HEK293 (cell line): ENCODE data around the gene C1orf115.

Experiments used
- EGR2 ChIP-seq: fragments of 450-650 bp; formaldehyde crosslinking; IDR thresholded peaks from 2 replicates; pipeline ENCODE4 v1.5.1; 2016; ENCODE audit warnings: low read depth, missing biosample characterization, missing genetic modification characterization
- KLF1 ChIP-seq: fragments of 450-650 bp; formaldehyde crosslinking; IDR thresholded peaks from 2 replicates; pipeline ENCODE4 v1.5.1; 2016; ENCODE audit warnings: missing biosample characterization, missing genetic modification characterization
- KLF9 ChIP-seq: fragments of 450-650 bp; formaldehyde crosslinking; IDR thresholded peaks from 2 replicates; pipeline ENCODE4 v1.5.1; 2016; ENCODE audit warnings: missing biosample characterization, missing genetic modification characterization, low read depth
- ZBTB20 ChIP-seq: fragments of 450-650 bp; formaldehyde crosslinking; IDR thresholded peaks from 2 replicates; pipeline ENCODE4 v1.5.1; 2016; ENCODE audit warnings: missing biosample characterization, missing genetic modification characterization
- ZNF112 ChIP-seq: fragments of 450-650 bp; formaldehyde crosslinking; IDR thresholded peaks from 2 replicates; pipeline ENCODE4 v1.5.0; 2017; ENCODE audit warnings: missing biosample characterization, missing genetic modification characterization
- ZNF132 ChIP-seq: fragments of 450-650 bp; formaldehyde crosslinking; IDR thresholded peaks from 2 replicates; pipeline ENCODE4 v1.5.1; 2017; ENCODE audit warnings: missing biosample characterization, missing genetic modification characterization, borderline replicate concordance
- ZNF16 ChIP-seq: fragments of 450-650 bp; formaldehyde crosslinking; IDR thresholded peaks from 2 replicates; pipeline ENCODE4 v1.5.1; 2016; ENCODE audit warnings: low read depth, missing biosample characterization, missing genetic modification characterization
- ZNF169 ChIP-seq: fragments of 450-650 bp; formaldehyde crosslinking; IDR thresholded peaks from 2 replicates; pipeline ENCODE4 v1.5.1; 2016; ENCODE audit warnings: missing biosample characterization, missing genetic modification characterization
- ZNF2 ChIP-seq: fragments of 450-650 bp; formaldehyde crosslinking; IDR thresholded peaks from 2 replicates; pipeline ENCODE4 v1.5.1; 2016; ENCODE audit warnings: missing biosample characterization, missing genetic modification characterization
- ZNF544 ChIP-seq: fragments of 450-650 bp; formaldehyde crosslinking; IDR thresholded peaks from 2 replicates; pipeline ENCODE4 v1.5.0; 2017; ENCODE audit warnings: missing biosample characterization, missing genetic modification characterization
- ZNF561 ChIP-seq: fragments of 450-650 bp; IDR thresholded peaks from 2 replicates; pipeline ENCODE4 v1.5.1; 2018; ENCODE audit warnings: missing biosample characterization, missing genetic modification characterization, borderline replicate concordance
- ZNF660 ChIP-seq: fragments of 450-650 bp; IDR thresholded peaks from 2 replicates; pipeline ENCODE4 v1.5.1; 2018; ENCODE audit warnings: missing biosample characterization, mild to moderate bottlenecking, missing genetic modification characterization
- ZNF670 ChIP-seq: fragments of 450-650 bp; formaldehyde crosslinking; IDR thresholded peaks from 2 replicates; pipeline ENCODE4 v1.5.1; 2016; ENCODE audit warnings: missing biosample characterization, missing genetic modification characterization, low read depth
- ZNF777 ChIP-seq: fragments of 450-650 bp; formaldehyde crosslinking; IDR thresholded peaks from 2 replicates; pipeline ENCODE4 v1.5.1; 2017; ENCODE audit warnings: missing biosample characterization, missing genetic modification characterization, borderline replicate concordance
- ZXDB ChIP-seq: fragments of 450-650 bp; formaldehyde crosslinking; IDR thresholded peaks from 2 replicates; pipeline ENCODE4 v1.5.1; 2016; ENCODE audit warnings: missing biosample characterization, missing genetic modification characterization
- TF ChIP-seq, protein P1 (sequence below): fragments of 450-650 bp; formaldehyde crosslinking; IDR thresholded peaks from 2 replicates; pipeline ENCODE4 v1.5.1; 2017; ENCODE audit warnings: missing biosample characterization, mild to moderate bottlenecking, missing genetic modification characterization, moderate library complexity
- TF ChIP-seq, protein P2 (sequence below): fragments of 450-650 bp; formaldehyde crosslinking; IDR thresholded peaks from 2 replicates; pipeline ENCODE4 v1.5.1; 2016; ENCODE audit warnings: missing biosample characterization, missing genetic modification characterization
- TF ChIP-seq, protein P3 (sequence below): fragments of 450-650 bp; formaldehyde crosslinking; IDR thresholded peaks from 2 replicates; pipeline ENCODE4 v1.5.1; 2016; ENCODE audit warnings: missing biosample characterization, missing genetic modification characterization
- TF ChIP-seq, protein P4 (sequence below): fragments of 450-650 bp; formaldehyde crosslinking; IDR thresholded peaks from 2 replicates; pipeline ENCODE4 v1.5.1; 2017; ENCODE audit warnings: missing biosample characterization, missing genetic modification characterization
- TF ChIP-seq, protein P5 (sequence below): fragments of 450-650 bp; formaldehyde crosslinking; IDR thresholded peaks from 2 replicates; pipeline ENCODE4 v1.5.1; 2016; ENCODE audit warnings: missing biosample characterization, missing genetic modification characterization
- TF ChIP-seq, protein P6 (sequence below): fragments of 450-650 bp; formaldehyde crosslinking; IDR thresholded peaks from 2 replicates; pipeline ENCODE4 v1.5.1; 2016; ENCODE audit warnings: missing biosample characterization, missing genetic modification characterization
- TF ChIP-seq, protein P7 (sequence below): fragments of 450-650 bp; formaldehyde crosslinking; IDR thresholded peaks from 2 replicates; pipeline ENCODE4 v1.5.1; 2016; ENCODE audit warnings: missing biosample characterization, missing genetic modification characterization
- TF ChIP-seq, protein P8 (sequence below): sonication (generic); formaldehyde crosslinking; IDR thresholded peaks from 2 replicates; pipeline ENCODE4 v1.8.1; 2022; ENCODE audit warnings: mild to moderate bottlenecking, moderate library complexity, missing genetic modification reagents

The C1orf115 gene

DNA sequence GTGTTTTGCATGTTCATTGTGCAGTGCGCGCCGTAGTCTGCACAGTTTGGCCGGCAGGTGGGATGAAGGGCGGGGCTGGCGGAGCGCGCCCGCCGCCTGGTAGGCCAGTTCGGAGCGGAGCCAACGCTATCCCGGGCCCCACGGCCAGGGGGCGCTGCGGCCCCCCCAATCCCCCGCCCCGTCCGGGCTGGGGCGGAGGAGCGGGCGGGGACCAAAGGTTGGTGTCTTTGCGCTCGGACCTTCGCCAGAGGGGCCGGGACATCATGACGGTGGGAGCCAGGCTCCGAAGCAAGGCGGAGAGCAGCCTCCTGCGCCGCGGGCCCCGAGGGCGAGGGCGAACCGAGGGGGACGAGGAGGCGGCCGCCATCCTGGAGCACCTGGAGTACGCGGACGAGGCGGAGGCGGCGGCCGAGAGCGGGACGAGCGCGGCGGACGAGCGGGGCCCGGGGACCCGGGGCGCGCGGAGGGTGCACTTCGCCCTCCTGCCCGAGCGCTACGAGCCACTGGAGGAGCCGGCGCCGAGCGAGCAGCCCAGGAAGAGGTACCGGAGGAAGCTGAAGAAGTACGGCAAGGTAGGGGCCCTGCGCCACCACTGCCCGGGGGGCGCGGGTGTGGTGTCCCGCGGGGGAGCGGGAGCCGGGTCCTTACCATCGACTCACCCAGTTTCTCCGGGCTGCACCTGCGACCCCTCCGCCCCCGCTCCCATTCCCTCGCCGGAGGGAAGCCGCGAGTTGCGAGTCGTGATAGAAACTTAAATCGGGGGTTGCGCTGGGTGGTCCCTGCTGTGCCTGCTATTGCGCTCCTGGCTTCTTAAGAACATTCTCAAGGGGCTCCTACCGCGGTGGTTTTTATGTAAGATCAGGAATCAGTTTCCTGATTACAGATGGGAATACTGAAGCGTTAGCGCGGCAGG lies at the start of gene C1orf115 (continued):
- TF ChIP-seq ZBTB20 (tag by site-specific recombination) (peak; percentile 73), ZNF2 (tag by site-specific recombination) (peak; percentile 92), ZNF132 (tag by site-specific recombination) (no peak), ZNF660 (peak; percentile 97), ZNF16 (tag by site-specific recombination) (no peak), ZNF112 (tag by site-specific recombination) (no peak), KLF9 (tag by site-specific recombination) (peak; percentile 66), ZNF670 (tag by site-specific recombination) (no peak), KLF1 (tag by site-specific recombination) (peak; percentile 85), ZNF561 (tag by site-specific recombination) (no peak; the same call in none of the 2 replicates), ZNF777 (tag by site-specific recombination) (peak; percentile 52; the same call in 1 of the 2 replicates), EGR2 (peak; percentile 73), ZXDB (tag by site-specific recombination) (peak; percentile 33; the same call in 1 of the 2 replicates), ZNF544 (tag by site-specific recombination) (no peak), ZNF169 (tag by site-specific recombination) (no peak)
- TF ChIP-seq, protein P1, sequence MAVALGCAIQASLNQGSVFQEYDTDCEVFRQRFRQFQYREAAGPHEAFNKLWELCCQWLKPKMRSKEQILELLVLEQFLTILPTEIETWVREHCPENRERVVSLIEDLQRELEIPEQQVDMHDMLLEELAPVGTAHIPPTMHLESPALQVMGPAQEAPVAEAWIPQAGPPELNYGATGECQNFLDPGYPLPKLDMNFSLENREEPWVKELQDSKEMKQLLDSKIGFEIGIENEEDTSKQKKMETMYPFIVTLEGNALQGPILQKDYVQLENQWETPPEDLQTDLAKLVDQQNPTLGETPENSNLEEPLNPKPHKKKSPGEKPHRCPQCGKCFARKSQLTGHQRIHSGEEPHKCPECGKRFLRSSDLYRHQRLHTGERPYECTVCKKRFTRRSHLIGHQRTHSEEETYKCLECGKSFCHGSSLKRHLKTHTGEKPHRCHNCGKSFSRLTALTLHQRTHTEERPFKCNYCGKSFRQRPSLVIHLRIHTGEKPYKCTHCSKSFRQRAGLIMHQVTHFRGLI (tag by site-specific recombination), result peak; percentile 47; the same call in 1 of the 2 replicates
- TF ChIP-seq, protein P2, sequence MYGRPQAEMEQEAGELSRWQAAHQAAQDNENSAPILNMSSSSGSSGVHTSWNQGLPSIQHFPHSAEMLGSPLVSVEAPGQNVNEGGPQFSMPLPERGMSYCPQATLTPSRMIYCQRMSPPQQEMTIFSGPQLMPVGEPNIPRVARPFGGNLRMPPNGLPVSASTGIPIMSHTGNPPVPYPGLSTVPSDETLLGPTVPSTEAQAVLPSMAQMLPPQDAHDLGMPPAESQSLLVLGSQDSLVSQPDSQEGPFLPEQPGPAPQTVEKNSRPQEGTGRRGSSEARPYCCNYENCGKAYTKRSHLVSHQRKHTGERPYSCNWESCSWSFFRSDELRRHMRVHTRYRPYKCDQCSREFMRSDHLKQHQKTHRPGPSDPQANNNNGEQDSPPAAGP (tag by site-specific recombination), result peak; percentile 85; the same call in 1 of the 2 replicates
- TF ChIP-seq, protein P3, sequence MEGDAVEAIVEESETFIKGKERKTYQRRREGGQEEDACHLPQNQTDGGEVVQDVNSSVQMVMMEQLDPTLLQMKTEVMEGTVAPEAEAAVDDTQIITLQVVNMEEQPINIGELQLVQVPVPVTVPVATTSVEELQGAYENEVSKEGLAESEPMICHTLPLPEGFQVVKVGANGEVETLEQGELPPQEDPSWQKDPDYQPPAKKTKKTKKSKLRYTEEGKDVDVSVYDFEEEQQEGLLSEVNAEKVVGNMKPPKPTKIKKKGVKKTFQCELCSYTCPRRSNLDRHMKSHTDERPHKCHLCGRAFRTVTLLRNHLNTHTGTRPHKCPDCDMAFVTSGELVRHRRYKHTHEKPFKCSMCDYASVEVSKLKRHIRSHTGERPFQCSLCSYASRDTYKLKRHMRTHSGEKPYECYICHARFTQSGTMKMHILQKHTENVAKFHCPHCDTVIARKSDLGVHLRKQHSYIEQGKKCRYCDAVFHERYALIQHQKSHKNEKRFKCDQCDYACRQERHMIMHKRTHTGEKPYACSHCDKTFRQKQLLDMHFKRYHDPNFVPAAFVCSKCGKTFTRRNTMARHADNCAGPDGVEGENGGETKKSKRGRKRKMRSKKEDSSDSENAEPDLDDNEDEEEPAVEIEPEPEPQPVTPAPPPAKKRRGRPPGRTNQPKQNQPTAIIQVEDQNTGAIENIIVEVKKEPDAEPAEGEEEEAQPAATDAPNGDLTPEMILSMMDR (tag by site-specific recombination), result peak; percentile 98
- TF ChIP-seq, protein P4, sequence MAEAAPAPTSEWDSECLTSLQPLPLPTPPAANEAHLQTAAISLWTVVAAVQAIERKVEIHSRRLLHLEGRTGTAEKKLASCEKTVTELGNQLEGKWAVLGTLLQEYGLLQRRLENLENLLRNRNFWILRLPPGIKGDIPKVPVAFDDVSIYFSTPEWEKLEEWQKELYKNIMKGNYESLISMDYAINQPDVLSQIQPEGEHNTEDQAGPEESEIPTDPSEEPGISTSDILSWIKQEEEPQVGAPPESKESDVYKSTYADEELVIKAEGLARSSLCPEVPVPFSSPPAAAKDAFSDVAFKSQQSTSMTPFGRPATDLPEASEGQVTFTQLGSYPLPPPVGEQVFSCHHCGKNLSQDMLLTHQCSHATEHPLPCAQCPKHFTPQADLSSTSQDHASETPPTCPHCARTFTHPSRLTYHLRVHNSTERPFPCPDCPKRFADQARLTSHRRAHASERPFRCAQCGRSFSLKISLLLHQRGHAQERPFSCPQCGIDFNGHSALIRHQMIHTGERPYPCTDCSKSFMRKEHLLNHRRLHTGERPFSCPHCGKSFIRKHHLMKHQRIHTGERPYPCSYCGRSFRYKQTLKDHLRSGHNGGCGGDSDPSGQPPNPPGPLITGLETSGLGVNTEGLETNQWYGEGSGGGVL (tag by site-specific recombination), result peak; percentile 33; the same call in 1 of the 2 replicates
- TF ChIP-seq, protein P5, sequence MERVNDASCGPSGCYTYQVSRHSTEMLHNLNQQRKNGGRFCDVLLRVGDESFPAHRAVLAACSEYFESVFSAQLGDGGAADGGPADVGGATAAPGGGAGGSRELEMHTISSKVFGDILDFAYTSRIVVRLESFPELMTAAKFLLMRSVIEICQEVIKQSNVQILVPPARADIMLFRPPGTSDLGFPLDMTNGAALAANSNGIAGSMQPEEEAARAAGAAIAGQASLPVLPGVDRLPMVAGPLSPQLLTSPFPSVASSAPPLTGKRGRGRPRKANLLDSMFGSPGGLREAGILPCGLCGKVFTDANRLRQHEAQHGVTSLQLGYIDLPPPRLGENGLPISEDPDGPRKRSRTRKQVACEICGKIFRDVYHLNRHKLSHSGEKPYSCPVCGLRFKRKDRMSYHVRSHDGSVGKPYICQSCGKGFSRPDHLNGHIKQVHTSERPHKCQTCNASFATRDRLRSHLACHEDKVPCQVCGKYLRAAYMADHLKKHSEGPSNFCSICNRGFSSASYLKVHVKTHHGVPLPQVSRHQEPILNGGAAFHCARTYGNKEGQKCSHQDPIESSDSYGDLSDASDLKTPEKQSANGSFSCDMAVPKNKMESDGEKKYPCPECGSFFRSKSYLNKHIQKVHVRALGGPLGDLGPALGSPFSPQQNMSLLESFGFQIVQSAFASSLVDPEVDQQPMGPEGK (tag by site-specific recombination), result peak; percentile 97
- TF ChIP-seq, protein P6, sequence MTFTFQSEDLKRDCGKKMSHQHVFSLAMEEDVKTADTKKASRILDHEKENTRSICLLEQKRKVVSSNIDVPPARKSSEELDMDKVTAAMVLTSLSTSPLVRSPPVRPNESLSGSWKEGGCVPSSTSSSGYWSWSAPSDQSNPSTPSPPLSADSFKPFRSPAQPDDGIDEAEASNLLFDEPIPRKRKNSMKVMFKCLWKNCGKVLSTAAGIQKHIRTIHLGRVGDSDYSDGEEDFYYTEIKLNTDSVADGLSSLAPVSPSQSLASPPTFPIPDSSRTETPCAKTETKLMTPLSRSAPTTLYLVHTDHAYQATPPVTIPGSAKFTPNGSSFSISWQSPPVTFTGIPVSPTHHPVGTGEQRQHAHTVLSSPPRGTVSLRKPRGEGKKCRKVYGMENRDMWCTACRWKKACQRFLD (tag by site-specific recombination), result no peak
- TF ChIP-seq, protein P7, sequence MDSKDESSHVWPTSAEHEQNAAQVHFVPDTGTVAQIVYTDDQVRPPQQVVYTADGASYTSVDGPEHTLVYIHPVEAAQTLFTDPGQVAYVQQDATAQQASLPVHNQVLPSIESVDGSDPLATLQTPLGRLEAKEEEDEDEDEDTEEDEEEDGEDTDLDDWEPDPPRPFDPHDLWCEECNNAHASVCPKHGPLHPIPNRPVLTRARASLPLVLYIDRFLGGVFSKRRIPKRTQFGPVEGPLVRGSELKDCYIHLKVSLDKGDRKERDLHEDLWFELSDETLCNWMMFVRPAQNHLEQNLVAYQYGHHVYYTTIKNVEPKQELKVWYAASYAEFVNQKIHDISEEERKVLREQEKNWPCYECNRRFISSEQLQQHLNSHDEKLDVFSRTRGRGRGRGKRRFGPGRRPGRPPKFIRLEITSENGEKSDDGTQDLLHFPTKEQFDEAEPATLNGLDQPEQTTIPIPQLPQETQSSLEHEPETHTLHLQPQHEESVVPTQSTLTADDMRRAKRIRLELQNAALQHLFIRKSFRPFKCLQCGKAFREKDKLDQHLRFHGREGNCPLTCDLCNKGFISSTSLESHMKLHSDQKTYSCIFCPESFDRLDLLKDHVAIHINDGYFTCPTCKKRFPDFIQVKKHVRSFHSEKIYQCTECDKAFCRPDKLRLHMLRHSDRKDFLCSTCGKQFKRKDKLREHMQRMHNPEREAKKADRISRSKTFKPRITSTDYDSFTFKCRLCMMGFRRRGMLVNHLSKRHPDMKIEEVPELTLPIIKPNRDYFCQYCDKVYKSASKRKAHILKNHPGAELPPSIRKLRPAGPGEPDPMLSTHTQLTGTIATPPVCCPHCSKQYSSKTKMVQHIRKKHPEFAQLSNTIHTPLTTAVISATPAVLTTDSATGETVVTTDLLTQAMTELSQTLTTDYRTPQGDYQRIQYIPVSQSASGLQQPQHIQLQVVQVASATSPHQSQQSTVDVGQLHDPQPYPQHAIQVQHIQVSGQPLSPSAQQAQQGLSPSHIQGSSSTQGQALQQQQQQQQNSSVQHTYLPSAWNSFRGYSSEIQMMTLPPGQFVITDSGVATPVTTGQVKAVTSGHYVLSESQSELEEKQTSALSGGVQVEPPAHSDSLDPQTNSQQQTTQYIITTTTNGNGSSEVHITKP (tag by site-specific recombination), result 0 out of 2 replicates have a peak, but pooled peaks have one; percentile 28
- TF ChIP-seq, protein P8, sequence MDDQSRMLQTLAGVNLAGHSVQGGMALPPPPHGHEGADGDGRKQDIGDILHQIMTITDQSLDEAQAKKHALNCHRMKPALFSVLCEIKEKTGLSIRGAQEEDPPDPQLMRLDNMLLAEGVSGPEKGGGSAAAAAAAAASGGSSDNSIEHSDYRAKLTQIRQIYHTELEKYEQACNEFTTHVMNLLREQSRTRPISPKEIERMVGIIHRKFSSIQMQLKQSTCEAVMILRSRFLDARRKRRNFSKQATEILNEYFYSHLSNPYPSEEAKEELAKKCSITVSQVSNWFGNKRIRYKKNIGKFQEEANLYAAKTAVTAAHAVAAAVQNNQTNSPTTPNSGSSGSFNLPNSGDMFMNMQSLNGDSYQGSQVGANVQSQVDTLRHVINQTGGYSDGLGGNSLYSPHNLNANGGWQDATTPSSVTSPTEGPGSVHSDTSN, result peak; percentile 66
